Measurements from ENCODE around the gene ATP5IF1. TPM values are rescaled to one million over a fixed set of nuclear protein-coding genes. Genes with fewer than 3 reads are reported as not detected.
A peak's percentile ranks its signal among the peaks of the same experiment; 100 is the strongest.

Gene ATP5IF1
- total and polyA plus RNA-seq, 9 of the 15 experiments (the other 6 are each of a cell fraction or from before 2014, with no cell fraction given): 292 to 1,422 (median 388) TPM

GRCh38 chr1:28193701-28194161, 42.2 kb upstream of the ATP5IF1 start:
- H3K27ac ChIP-seq (ENCODE audit: extremely low read depth, low read depth, low read length): no peak overlapping the region

More at GRCh38 chr1:28193701-28194161, 42.2 kb upstream of the ATP5IF1 start:
- no peak overlapping the region for H3K4me3 ChIP-seq
- WGBS (ENCODE audit: insufficient coverage, low coverage, missing lambda C conversion rate): 68% methylated on average over 8 of the region's 8 CpGs
- DNase-seq (ENCODE audit: extremely low read depth in 1 of 4, low spot score in 3 of 4): peak in 1 of 4 experiments; percentile 9
- ATAC-seq: no peak
- no TSS peak for BruUV-seq (replicated peaks)
- in situ Hi-C loops (cut with MboI): loop anchor here (10.0 kb wide), 1 partner anchor 329 kb away; no protein-coding TSS in a partner anchor
- no peaks in the 10 kb centered on the region for H3K9me1 ChIP-seq (ENCODE audit: control insufficient read depth, insufficient read depth, low read length)
- no peak for TF ChIP-seq KDM1A (IDR thresholded peaks at IDR 0.05)
- TF ChIP-seq, protein P1, sequence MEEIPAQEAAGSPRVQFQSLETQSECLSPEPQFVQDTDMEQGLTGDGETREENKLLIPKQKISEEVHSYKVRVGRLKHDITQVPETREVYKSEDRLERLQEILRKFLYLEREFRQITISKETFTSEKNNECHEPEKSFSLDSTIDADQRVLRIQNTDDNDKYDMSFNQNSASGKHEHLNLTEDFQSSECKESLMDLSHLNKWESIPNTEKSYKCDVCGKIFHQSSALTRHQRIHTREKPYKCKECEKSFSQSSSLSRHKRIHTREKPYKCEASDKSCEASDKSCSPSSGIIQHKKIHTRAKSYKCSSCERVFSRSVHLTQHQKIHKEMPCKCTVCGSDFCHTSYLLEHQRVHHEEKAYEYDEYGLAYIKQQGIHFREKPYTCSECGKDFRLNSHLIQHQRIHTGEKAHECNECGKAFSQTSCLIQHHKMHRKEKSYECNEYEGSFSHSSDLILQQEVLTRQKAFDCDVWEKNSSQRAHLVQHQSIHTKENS (CRISPR knock-in tag; IDR thresholded peaks at IDR 0.05): no peak
- TF ChIP-seq, protein P2, sequence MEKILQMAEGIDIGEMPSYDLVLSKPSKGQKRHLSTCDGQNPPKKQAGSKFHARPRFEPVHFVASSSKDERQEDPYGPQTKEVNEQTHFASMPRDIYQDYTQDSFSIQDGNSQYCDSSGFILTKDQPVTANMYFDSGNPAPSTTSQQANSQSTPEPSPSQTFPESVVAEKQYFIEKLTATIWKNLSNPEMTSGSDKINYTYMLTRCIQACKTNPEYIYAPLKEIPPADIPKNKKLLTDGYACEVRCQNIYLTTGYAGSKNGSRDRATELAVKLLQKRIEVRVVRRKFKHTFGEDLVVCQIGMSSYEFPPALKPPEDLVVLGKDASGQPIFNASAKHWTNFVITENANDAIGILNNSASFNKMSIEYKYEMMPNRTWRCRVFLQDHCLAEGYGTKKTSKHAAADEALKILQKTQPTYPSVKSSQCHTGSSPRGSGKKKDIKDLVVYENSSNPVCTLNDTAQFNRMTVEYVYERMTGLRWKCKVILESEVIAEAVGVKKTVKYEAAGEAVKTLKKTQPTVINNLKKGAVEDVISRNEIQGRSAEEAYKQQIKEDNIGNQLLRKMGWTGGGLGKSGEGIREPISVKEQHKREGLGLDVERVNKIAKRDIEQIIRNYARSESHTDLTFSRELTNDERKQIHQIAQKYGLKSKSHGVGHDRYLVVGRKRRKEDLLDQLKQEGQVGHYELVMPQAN (IDR thresholded peaks at IDR 0.05; ENCODE audit: borderline replicate concordance): no peak
- no peak for TF ChIP-seq PTBP1 (IDR thresholded peaks at IDR 0.05; ENCODE audit: low read depth, low read length)
- TF ChIP-seq, protein P3, sequence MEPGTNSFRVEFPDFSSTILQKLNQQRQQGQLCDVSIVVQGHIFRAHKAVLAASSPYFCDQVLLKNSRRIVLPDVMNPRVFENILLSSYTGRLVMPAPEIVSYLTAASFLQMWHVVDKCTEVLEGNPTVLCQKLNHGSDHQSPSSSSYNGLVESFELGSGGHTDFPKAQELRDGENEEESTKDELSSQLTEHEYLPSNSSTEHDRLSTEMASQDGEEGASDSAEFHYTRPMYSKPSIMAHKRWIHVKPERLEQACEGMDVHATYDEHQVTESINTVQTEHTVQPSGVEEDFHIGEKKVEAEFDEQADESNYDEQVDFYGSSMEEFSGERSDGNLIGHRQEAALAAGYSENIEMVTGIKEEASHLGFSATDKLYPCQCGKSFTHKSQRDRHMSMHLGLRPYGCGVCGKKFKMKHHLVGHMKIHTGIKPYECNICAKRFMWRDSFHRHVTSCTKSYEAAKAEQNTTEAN (CRISPR knock-in tag; IDR thresholded peaks at IDR 0.05): no peak
- TF ChIP-seq HNRNPH1 (optimal IDR thresholded peaks at IDR 0.05; ENCODE audit: low read depth, low read length): no peak
- no peak for TF ChIP-seq RBBP5 (IDR thresholded peaks at IDR 0.05; ENCODE audit: borderline replicate concordance, insufficient read depth, low read length, poor library complexity, severe bottlenecking)
- no peak for TF ChIP-seq SRF (CRISPR knock-in tag; IDR thresholded peaks at IDR 0.05)
- TF ChIP-seq DIDO1 (tag; IDR thresholded peaks at IDR 0.05; ENCODE audit: low read depth): no peak
- TF ChIP-seq ZNF165 (CRISPR knock-in tag; IDR thresholded peaks at IDR 0.05; ENCODE audit: borderline replicate concordance): no peak
- TF ChIP-seq MAFF (IDR thresholded peaks at IDR 0.05; ENCODE audit: low read length): no peak
- no peak for TF ChIP-seq ZBTB5 (IDR thresholded peaks at IDR 0.05)
- H3K9ac ChIP-seq (ENCODE audit: insufficient read depth in 1 of 2, low read depth in 2 of 2, low read length in 2 of 2): no peak overlapping the region; a peak in 1 of 4 replicates
- H3K4me2 ChIP-seq (ENCODE audit: insufficient read depth, low read length): no peak overlapping the region
- peaks cover 25 to 28% of the 10 kb centered on the region in 2 experiments for H3K4me1 ChIP-seq (replicated peaks in 1 of 2; ENCODE audit: control insufficient read depth in 2 of 2, insufficient read depth in 2 of 2, low read length in 2 of 2)
- H3K9me3 ChIP-seq (replicated peaks; ENCODE audit: control insufficient read depth, insufficient read depth, low read depth, low read length): no peaks in the 10 kb centered on the region
- no peaks in the 10 kb centered on the region for H4K20me1 ChIP-seq (replicated peaks; ENCODE audit: control insufficient read depth, insufficient read depth, low read length)
- intact Hi-C loops (cut with micrococcal nuclease): no loop called here
- no peak for FAIRE-seq
- ChIA-PET CTCF (ENCODE audit: low intra/inter-chr PET ratio) (no interaction called here), POLR2A (interaction anchor here (0.6 to 1.0 kb wide), 3 partner anchors 11 to 567 kb away, joined by 3 to 4 read pairs (median 3); no protein-coding TSS in a partner anchor)
- no peaks in the 10 kb centered on the region for H3K79me2 ChIP-seq (ENCODE audit: control insufficient read depth, insufficient read depth, low read length)
- no peak overlapping the region for H2AFZ ChIP-seq (ENCODE audit: low read depth, low read length)
- no peaks in the 10 kb centered on the region for H3K27me3 ChIP-seq (ENCODE audit: control insufficient read depth in 2 of 2, insufficient read depth in 2 of 2, low read length in 2 of 2)
- peaks cover 13% of the 10 kb centered on the region; the same call in 2 of the 3 replicates for H3K36me3 ChIP-seq (ENCODE audit: control insufficient read depth, insufficient read depth, low read length)

Data from K562 (cell line).